Breast epithelium (tissue), 3 donors: Measurements from ENCODE around the gene SYCE3.

ENCODE experiments used
- POLR2A ChIP-seq: fragments of 450-650 bp; IDR thresholded peaks from one replicate; pipeline ENCODE4 v1.6.1; 2016; ENCODE audit warnings: antibody characterized with exemption, mild to moderate bottlenecking, moderate library complexity
- POLR2AphosphoS5 ChIP-seq, 3 donors: sonication (generic); formaldehyde crosslinking; IDR thresholded peaks; one replicate each; pipeline ENCODE4 v1.6.1; 2017; ENCODE audit warnings: antibody characterized with exemption in 3 of 3
- TF ChIP-seq, protein P1 (sequence below), 3 donors: fragments of 450-650 bp; IDR thresholded peaks; one replicate each; pipeline ENCODE4 v1.5.1; 2016 to 2017; ENCODE audit warnings: antibody characterized with exemption in 3 of 3, mild to moderate bottlenecking in 3 of 3, moderate library complexity in 3 of 3

DNA sequence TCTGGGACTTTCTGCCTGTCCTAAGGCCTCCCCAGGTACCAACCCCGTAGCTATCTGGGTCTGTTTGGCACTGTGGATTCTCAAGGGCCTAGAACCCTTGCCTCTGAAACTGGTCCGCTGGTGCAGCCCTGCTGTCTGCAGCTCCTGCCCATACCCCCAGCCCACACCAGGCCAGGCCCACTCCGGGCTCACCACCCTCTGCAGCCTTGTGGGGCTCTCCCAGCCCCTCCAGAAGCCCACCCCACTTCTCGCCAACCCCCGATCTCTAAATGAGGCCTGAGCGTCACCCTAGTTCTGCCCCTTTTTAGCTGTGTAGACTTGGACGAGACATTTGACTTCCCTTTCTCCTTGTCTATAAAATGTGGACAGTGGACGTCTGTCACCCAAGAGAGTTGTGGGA, 12.3 kb downstream of the SYCE3 start:
- no peak for TF ChIP-seq POLR2AphosphoS5 (IDR thresholded peaks at IDR 0.05)
- TF ChIP-seq, protein P1, sequence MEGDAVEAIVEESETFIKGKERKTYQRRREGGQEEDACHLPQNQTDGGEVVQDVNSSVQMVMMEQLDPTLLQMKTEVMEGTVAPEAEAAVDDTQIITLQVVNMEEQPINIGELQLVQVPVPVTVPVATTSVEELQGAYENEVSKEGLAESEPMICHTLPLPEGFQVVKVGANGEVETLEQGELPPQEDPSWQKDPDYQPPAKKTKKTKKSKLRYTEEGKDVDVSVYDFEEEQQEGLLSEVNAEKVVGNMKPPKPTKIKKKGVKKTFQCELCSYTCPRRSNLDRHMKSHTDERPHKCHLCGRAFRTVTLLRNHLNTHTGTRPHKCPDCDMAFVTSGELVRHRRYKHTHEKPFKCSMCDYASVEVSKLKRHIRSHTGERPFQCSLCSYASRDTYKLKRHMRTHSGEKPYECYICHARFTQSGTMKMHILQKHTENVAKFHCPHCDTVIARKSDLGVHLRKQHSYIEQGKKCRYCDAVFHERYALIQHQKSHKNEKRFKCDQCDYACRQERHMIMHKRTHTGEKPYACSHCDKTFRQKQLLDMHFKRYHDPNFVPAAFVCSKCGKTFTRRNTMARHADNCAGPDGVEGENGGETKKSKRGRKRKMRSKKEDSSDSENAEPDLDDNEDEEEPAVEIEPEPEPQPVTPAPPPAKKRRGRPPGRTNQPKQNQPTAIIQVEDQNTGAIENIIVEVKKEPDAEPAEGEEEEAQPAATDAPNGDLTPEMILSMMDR (IDR thresholded peaks at IDR 0.05) = no peak
- no peak for TF ChIP-seq POLR2A
